ENCODE results near the gene ACSF2. TPM values are rescaled to one million over a fixed set of nuclear protein-coding genes. Genes with fewer than 3 reads are reported as not detected.

The ACSF2 gene
- total RNA-seq, 1 donor = 63.0 TPM

DNA sequence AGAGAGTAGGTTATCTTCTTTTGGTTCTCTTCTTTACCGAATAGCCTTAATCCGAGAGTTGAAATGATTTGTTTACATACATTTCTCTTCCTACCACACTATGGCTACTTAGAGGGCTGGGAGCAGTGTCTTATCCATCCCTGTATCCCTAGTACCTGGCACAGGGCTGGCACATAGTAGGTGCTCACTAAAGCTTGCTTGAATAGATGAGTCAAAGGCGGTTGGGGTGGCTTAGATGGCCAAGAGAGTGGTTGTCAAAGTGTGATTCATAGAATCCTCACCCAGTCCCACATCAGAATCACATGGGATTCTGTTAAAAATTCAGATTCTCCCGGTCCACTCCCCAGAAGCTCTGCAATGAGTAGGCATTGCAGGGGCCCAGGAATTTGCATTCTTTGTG, 31.6 kb downstream of the ACSF2 start:
- peak; percentile 65 for DNase-seq (ENCODE audit: insufficient read length, low spot score, missing footprints)
- Histone ChIP-seq H3K79me2 (ENCODE audit: insufficient read depth, low read length) (peaks cover 3% of the 10 kb centered on the region), H3K27me3 (ENCODE audit: insufficient read depth, low read length) (no peaks in the 10 kb centered on the region), H3K36me3 (ENCODE audit: insufficient read depth, low read length) (no peaks in the 10 kb centered on the region), H3K4me3 (ENCODE audit: insufficient read depth, low read length) (no peak overlapping the region), H3K4me1 (ENCODE audit: insufficient read depth, low read length) (peaks cover 17% of the 10 kb centered on the region), H4K20me1 (ENCODE audit: insufficient read depth, low read length) (peaks cover 25% of the 10 kb centered on the region), H3K27ac (ENCODE audit: low read depth, low read length) (no peak overlapping the region), H3K4me2 (ENCODE audit: insufficient read depth, low read length) (no peak overlapping the region), H2AFZ (ENCODE audit: low read length) (no peak overlapping the region), H3K9me3 (ENCODE audit: low read depth, low read length) (no peaks in the 10 kb centered on the region)
- TF ChIP-seq, protein P1, sequence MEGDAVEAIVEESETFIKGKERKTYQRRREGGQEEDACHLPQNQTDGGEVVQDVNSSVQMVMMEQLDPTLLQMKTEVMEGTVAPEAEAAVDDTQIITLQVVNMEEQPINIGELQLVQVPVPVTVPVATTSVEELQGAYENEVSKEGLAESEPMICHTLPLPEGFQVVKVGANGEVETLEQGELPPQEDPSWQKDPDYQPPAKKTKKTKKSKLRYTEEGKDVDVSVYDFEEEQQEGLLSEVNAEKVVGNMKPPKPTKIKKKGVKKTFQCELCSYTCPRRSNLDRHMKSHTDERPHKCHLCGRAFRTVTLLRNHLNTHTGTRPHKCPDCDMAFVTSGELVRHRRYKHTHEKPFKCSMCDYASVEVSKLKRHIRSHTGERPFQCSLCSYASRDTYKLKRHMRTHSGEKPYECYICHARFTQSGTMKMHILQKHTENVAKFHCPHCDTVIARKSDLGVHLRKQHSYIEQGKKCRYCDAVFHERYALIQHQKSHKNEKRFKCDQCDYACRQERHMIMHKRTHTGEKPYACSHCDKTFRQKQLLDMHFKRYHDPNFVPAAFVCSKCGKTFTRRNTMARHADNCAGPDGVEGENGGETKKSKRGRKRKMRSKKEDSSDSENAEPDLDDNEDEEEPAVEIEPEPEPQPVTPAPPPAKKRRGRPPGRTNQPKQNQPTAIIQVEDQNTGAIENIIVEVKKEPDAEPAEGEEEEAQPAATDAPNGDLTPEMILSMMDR (IDR thresholded peaks at IDR 0.05; ENCODE audit: extremely low read depth, low read depth, low read length) = no peak

DNA sequence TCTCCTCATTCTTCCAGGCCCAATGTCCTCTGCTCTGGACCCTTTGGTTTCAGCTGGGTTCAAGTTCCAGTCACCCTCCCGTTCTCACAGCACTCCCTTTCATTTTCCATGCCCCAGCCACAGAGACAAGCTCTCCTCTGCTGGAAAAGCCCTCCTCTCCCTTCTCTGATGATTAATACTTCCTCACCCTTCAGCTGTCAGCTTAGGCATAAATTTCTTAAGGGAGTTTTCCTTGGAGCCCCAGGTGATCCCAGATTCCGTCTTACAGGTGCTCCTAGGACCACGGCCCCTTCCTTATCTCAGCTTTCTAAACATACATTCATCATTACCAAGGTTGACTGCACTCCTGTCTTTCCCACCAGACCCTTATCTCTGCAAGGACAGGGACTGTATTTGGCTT, 32.3 kb downstream of the ACSF2 start:
- H2AFZ ChIP-seq (ENCODE audit: low read length) = no peak overlapping the region
- H4K20me1 ChIP-seq (ENCODE audit: insufficient read depth, low read length) = peaks cover 25% of the 10 kb centered on the region
- H3K27ac ChIP-seq (ENCODE audit: low read depth, low read length) = no peak overlapping the region
- H3K9me3 ChIP-seq (ENCODE audit: low read depth, low read length) = no peaks in the 10 kb centered on the region
- DNase-seq (ENCODE audit: insufficient read length, low spot score, missing footprints) = peak; percentile 77
- no peak overlapping the region for H3K4me3 ChIP-seq (ENCODE audit: insufficient read depth, low read length)
- H3K79me2 ChIP-seq (ENCODE audit: insufficient read depth, low read length) = peaks cover 3% of the 10 kb centered on the region
- no peak overlapping the region for H3K4me2 ChIP-seq (ENCODE audit: insufficient read depth, low read length)
- peaks cover 17% of the 10 kb centered on the region for H3K4me1 ChIP-seq (ENCODE audit: insufficient read depth, low read length)
- peaks cover 1% of the 10 kb centered on the region for H3K36me3 ChIP-seq (ENCODE audit: insufficient read depth, low read length)
- TF ChIP-seq, protein P1 (IDR thresholded peaks at IDR 0.05; ENCODE audit: extremely low read depth, low read depth, low read length) = no peak
- no peaks in the 10 kb centered on the region for H3K27me3 ChIP-seq (ENCODE audit: insufficient read depth, low read length)

DNA sequence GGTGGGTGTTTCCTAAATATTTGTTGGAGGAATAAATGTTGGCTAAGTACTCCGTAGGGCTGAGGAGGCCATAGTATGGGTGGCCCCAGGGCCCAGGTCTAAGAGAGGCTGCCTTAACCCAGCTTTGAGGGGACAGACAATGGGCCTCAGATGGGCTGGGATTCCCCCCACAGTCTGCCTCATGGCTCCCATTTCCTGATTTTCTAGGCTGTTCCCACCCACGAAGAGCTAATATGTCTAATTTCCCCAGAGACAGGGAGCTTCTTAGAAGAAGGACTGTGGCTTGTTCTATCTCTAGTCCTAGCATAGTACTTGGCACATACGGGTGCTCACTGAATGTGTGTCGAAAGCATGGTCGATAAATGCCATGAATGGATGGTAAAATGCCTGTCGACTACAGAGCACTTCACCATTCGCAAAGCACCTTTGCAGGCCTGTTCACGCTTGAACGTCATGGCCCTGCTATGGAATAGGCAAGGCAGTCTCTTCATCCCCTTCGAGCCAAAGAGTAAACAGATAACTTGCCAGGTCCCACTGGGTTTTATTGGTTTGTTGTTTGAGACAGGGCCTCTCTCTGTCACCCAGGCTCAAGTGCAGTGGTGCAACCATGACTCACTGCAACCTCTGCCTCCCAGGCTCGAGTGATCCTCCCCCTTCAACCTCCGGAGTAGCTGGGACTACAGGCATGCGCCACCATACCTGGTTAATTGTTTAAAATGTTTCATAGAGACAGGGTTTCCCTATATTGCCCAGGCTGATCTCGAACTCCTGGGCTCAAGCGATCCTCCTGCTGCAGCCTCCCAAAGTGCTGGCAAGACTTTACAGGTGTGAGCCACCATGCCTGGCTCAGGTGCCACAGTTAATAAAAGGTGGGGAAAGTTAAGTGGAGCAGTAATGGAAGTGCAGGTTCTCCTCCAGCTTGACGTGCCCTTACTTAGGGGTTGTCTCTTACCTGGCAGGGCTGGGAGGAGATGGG, 33.0 kb downstream of the ACSF2 start:
- Histone ChIP-seq H3K4me1 (ENCODE audit: insufficient read depth, low read length) (peaks cover 17% of the 10 kb centered on the region), H3K79me2 (ENCODE audit: insufficient read depth, low read length) (no peaks in the 10 kb centered on the region), H3K4me2 (ENCODE audit: insufficient read depth, low read length) (peak overlapping the region; percentile 16), H2AFZ (ENCODE audit: low read length) (no peak overlapping the region), H3K27me3 (ENCODE audit: insufficient read depth, low read length) (no peaks in the 10 kb centered on the region), H4K20me1 (ENCODE audit: insufficient read depth, low read length) (peaks cover 25% of the 10 kb centered on the region), H3K9me3 (ENCODE audit: low read depth, low read length) (no peaks in the 10 kb centered on the region), H3K4me3 (ENCODE audit: insufficient read depth, low read length) (no peak overlapping the region), H3K36me3 (ENCODE audit: insufficient read depth, low read length) (peaks cover 4% of the 10 kb centered on the region), H3K27ac (ENCODE audit: low read depth, low read length) (no peak overlapping the region)
- TF ChIP-seq, protein P1 (IDR thresholded peaks at IDR 0.05; ENCODE audit: extremely low read depth, low read depth, low read length) = no peak
- no peak for DNase-seq (ENCODE audit: insufficient read length, low spot score, missing footprints)

GRCh38 chr17:50459756-50460155, 33.7 kb downstream of the ACSF2 start:
- peaks cover 17% of the 10 kb centered on the region for H3K4me1 ChIP-seq (ENCODE audit: insufficient read depth, low read length)
- peak; percentile 62 for DNase-seq (ENCODE audit: insufficient read length, low spot score, missing footprints)
- peaks cover 25% of the 10 kb centered on the region for H4K20me1 ChIP-seq (ENCODE audit: insufficient read depth, low read length)
- no peak overlapping the region for H3K27ac ChIP-seq (ENCODE audit: low read depth, low read length)
- no peak overlapping the region for H2AFZ ChIP-seq (ENCODE audit: low read length)
- peaks cover 4% of the 10 kb centered on the region for H3K36me3 ChIP-seq (ENCODE audit: insufficient read depth, low read length)
- H3K9me3 ChIP-seq (ENCODE audit: low read depth, low read length) = no peaks in the 10 kb centered on the region
- H3K4me3 ChIP-seq (ENCODE audit: insufficient read depth, low read length) = no peak overlapping the region
- H3K79me2 ChIP-seq (ENCODE audit: insufficient read depth, low read length) = no peaks in the 10 kb centered on the region
- no peaks in the 10 kb centered on the region for H3K27me3 ChIP-seq (ENCODE audit: insufficient read depth, low read length)
- TF ChIP-seq, protein P1 (IDR thresholded peaks at IDR 0.05; ENCODE audit: extremely low read depth, low read depth, low read length) = no peak
- no peak overlapping the region for H3K4me2 ChIP-seq (ENCODE audit: insufficient read depth, low read length)
